Transverse colon (tissue), 4 donors: ENCODE results near the gene NFILZ.

Experiments used
- EP300 ChIP-seq: sonication (generic); formaldehyde crosslinking; IDR thresholded peaks from one replicate; pipeline ENCODE4 v1.6.1; 2017; ENCODE audit warnings: antibody characterized with exemption, low read depth
- POLR2A ChIP-seq: fragments of 450-650 bp; IDR thresholded peaks from one replicate; pipeline ENCODE4 v1.6.1; 2016; ENCODE audit warnings: antibody characterized with exemption, mild to moderate bottlenecking, moderate library complexity
- POLR2AphosphoS5 ChIP-seq, 3 donors: sonication (generic); formaldehyde crosslinking; IDR thresholded peaks; one replicate each; pipeline ENCODE4 v1.6.1; 2016; ENCODE audit warnings: antibody characterized with exemption in 3 of 3
- TF ChIP-seq, protein P1 (sequence below), 5 experiments: fragments of 200-600 bp in 3 of 5; fragments of 450-650 bp in 2 of 5; sonication (generic) in 3 of 5; IDR thresholded peaks; 1 replicate in 2 of 5; 2 replicates in 3 of 5; pipeline ENCODE4 v1.5.1; 2016 to 2017; ENCODE audit warnings: antibody characterized with exemption in 5 of 5, inconsistent platforms in 3 of 5, mild to moderate bottlenecking in 2 of 5, moderate library complexity in 1 of 5

DNA sequence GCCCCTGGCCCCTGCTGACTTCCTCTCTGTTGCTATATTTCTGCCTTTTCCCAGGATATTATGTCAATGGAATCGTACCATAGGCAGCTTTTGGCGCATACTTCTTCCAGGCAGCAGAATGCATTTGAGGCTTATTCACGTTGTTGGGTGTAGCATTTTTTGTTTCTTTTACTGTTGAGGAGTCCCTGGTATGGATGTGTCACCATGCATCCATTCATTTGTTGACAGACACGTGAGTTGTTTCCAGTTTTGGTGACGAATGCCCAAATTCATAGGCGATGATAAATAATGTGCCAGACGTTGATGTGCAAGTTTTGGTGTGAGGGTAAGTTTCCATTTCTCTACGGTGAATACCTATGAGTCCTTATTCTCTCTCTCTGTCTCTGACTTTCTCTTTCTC, 5.0 kb downstream of the NFILZ start:
- no peak for TF ChIP-seq EP300
- TF ChIP-seq, protein P1, sequence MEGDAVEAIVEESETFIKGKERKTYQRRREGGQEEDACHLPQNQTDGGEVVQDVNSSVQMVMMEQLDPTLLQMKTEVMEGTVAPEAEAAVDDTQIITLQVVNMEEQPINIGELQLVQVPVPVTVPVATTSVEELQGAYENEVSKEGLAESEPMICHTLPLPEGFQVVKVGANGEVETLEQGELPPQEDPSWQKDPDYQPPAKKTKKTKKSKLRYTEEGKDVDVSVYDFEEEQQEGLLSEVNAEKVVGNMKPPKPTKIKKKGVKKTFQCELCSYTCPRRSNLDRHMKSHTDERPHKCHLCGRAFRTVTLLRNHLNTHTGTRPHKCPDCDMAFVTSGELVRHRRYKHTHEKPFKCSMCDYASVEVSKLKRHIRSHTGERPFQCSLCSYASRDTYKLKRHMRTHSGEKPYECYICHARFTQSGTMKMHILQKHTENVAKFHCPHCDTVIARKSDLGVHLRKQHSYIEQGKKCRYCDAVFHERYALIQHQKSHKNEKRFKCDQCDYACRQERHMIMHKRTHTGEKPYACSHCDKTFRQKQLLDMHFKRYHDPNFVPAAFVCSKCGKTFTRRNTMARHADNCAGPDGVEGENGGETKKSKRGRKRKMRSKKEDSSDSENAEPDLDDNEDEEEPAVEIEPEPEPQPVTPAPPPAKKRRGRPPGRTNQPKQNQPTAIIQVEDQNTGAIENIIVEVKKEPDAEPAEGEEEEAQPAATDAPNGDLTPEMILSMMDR (IDR thresholded peaks at IDR 0.05) = no peak
- no peak for TF ChIP-seq POLR2A
- no peak for TF ChIP-seq POLR2AphosphoS5 (IDR thresholded peaks at IDR 0.05)
